Measurements from ENCODE around the gene TSPYL4.

TSPYL4 gene

DNA sequence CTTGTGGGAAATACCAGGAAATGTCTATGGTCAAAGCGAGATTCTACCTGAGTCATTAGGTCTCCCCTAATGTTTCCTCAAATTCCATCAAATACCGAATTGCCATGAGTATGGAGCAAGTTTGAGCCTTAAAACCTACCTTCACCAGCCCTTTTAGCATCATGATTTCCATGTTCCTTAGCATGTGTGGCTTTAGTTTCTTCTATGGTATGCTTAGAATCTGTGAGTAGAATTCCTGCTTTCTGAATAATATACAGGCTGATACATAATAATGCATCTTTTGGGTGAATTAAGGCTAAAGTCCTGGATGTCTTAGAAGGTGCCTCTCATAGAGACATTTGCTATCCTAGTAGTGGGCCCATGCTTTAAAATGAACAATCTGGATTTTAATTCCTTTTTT, 32.0 kb downstream of the TSPYL4 start:
- DNase-seq (ENCODE audit: low spot score), result no peak

GRCh38 chr6:116221067-116221466, 32.8 kb downstream of the TSPYL4 start:
- no peak for DNase-seq (ENCODE audit: low spot score)

- no peak for DNase-seq (ENCODE audit: low spot score)
Observed at GRCh38 chr6:116218866-116219265, 35.0 kb downstream of the TSPYL4 start.

- no peak for DNase-seq (ENCODE audit: low spot score)
Observed at GRCh38 chr6:116218172-116218633, 35.7 kb downstream of the TSPYL4 start.

GRCh38 chr6:116217069-116217468, 36.8 kb downstream of the TSPYL4 start:
- peak; percentile 39 for DNase-seq (ENCODE audit: low spot score)

- no peak for DNase-seq (ENCODE audit: low spot score)
Observed at GRCh38 chr6:116215414-116215813, 38.5 kb downstream of the TSPYL4 start.

DNA sequence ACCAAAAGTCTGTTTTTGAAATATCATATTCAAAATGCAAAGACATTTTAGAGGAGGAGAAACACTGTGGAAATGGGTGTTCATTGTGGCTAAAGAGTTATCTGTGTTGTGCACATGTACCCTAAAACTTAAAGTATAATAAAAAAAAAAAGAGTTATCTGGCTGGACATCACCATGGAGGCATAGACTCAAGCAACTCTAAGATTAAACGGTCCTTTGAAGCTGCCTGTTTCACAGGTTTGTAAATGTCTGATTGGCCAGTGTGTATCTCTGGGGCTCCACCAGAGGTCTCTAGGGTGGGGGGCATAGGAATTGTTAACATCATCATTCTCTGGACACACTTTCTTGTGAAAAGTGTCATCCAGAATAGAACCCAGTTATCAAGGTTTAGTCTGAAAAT, 39.2 kb downstream of the TSPYL4 start:
- no peak for DNase-seq (ENCODE audit: low spot score)

GRCh38 chr6:116210750-116211425, 43.0 kb downstream of the TSPYL4 start:
- no peak for DNase-seq (ENCODE audit: low spot score)

- DNase-seq (ENCODE audit: low spot score), result no peak
Observed at GRCh38 chr6:116210316-116210715, 43.6 kb downstream of the TSPYL4 start.

DNA sequence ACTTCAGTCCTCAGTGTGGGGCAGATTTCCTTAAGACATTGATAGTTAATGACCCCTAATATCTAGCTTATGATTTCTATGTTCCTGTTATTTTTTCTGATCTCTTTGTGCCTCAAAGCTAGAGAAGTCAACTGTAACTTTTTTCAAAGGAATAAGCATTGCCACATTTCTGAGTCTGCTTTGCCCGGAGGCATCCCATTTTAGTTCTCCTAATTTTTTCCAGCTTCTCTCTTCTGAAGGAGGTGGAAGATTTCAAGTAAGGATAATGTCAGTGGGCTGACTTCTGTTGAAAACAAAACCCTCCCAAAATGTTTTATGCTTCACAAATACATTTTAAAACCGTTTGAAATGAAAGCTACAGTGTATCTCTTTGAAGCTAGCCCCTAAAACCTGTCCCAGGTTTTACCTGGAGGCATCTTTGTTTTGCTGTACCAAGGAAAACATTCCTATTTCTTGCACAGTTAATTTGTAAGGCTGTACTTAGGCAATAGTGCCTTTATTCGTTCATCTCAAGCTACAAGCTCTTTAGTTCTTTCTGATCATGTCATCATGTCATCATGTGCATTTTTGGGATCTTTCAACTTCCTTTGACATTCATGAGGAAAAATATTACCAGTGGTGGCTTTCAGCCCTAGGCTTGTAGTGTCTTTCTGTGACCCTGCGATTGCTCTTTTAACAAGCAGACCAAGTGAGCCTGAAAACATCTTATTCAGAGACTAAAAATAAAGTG, 45.7 kb downstream of the TSPYL4 start:
- no peak for DNase-seq (ENCODE audit: low spot score)

- no peak for DNase-seq (ENCODE audit: low spot score)
Observed at GRCh38 chr6:116206231-116206903, 47.5 kb downstream of the TSPYL4 start.

DNA sequence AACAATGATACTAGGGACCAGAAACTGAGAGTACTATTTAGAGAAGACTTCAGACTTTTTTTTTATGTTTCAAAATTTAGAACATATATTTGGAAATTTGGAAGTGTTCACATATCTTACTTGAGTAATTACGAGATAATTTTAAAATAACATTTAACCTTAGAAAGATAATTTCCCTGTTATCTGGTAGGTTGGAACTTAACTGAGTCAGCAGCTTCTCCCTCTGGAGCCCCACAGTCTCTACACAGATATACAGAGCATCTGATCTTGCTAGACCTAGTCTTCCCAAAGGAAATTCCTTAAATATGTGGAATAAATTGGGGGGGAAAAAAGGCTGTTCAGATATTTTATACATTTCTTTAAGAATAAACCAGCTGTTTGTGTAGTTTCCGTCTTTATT, 48.6 kb downstream of the TSPYL4 start:
- DNase-seq (ENCODE audit: low spot score), result no peak

GRCh38 chr6:116201538-116201937, 52.3 kb downstream of the TSPYL4 start:
- DNase-seq (ENCODE audit: low spot score), result no peak

DNA sequence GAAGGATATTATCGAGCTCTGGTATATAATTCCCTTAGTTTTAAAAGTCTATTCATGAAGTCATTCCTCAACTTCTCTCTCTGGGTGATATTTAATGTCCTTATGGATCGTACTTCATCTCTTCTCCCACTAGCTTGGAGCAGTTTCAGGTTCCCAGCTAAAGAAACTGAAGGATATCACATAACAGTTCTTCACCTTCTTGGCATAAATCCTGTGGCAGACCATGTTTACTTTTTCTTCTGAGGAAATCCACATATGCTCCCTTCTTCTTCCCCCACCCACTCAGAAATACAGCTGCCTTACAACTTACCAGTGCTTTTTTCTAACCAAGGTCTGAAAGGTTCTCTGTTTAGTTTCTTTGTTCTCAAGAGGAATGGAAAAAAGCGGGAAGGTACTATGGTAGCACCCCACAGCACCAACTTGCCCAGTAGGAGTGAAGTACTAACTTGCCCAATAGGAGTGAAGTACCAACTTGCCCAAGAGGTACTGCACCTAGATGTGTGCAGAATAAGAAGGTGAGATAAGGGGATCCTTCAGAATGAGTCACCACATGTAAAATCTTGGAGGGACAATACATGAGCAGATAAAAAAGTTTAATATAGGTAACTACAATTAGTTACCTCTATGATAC, 53.1 kb downstream of the TSPYL4 start:
- DNase-seq (ENCODE audit: low spot score), result no peak

All from CD4-positive, alpha-beta T cell treated with Interleukin-15 for 4 hours (primary cell).